Activated CD8-positive, alpha-beta T cell treated with anti-CD3 and anti-CD28 coated beads, Interleukin-2, amount 10 ng/mL, durations not matched to agents 7 days and 5 days (primary cell): ENCODE results near the gene NOX4. TPM values are rescaled to one million over a fixed set of nuclear protein-coding genes. Genes with fewer than 3 reads are reported as not detected.
"Not testable (repeated sequence)": the region's sequence is repeated elsewhere in the genome, so short reads cannot be mapped to it uniquely, and the experiment has no call there.

Experiments
- ATAC-seq: fragments of 150-1000 bp; cut with Tn5 transposase; one replicate; pipeline ENCODE4 v1.10.0; 2021; ENCODE audit warnings: moderate library complexity
- CTCF ChIA-PET: fragments of 350-600 bp; sonication (Branson Sonifier 250); formaldehyde crosslinking; loops from one replicate; lab custom pipeline; 2021; ENCODE audit warnings: antibody characterized with exemption; lab: Charles Lee
- POLR2A ChIA-PET: fragments of 350-600 bp; sonication (Branson Sonifier 250); formaldehyde crosslinking; loops from one replicate; lab custom pipeline; 2021; ENCODE audit warnings: antibody characterized with exemption; lab: Charles Lee
- DNase-seq: peaks from one replicate; pipeline ENCODE4 v3.0.0-alpha.2; 2020
- H3K27ac Mint-ChIP-seq: one replicate; pipeline ENCODE4 v1.8.0; 2021; ENCODE audit warnings: mild to moderate bottlenecking, mixed read lengths
- H3K27me3 Mint-ChIP-seq: one replicate; pipeline ENCODE4 v1.8.0; 2021; ENCODE audit warnings: low read depth, mixed read lengths
- H3K36me3 Mint-ChIP-seq: one replicate; pipeline ENCODE4 v1.8.0; 2021; ENCODE audit warnings: low read depth, mixed read lengths
- H3K4me1 Mint-ChIP-seq: one replicate; pipeline ENCODE4 v1.8.0; 2021; ENCODE audit warnings: low read depth, mixed read lengths
- H3K4me3 Mint-ChIP-seq: one replicate; pipeline ENCODE4 v1.8.0; 2021; ENCODE audit warnings: mild to moderate bottlenecking, mixed read lengths
- H3K9me3 Mint-ChIP-seq: one replicate; pipeline ENCODE4 v1.8.0; 2022; ENCODE audit warnings: mixed read lengths; ENCODE audit not compliant: insufficient read depth
- total RNA-seq, 2 experiments: library from RNA; stranded (reverse); gene quantifications; one replicate each; pipeline ENCODE4 v1.2.3, GENCODE V29; 2021

NOX4 gene
- total RNA-seq, 2 experiments from 2014 or later: not detected

- DNase-seq, H3K9me3 Mint-ChIP-seq, H3K4me3 Mint-ChIP-seq, H3K27ac Mint-ChIP-seq, H3K27me3 Mint-ChIP-seq, CTCF ChIA-PET, H3K36me3 Mint-ChIP-seq, POLR2A ChIA-PET, ATAC-seq, H3K4me1 Mint-ChIP-seq: not testable (repeated sequence)
These were observed 210.0 kb downstream of the NOX4 start for GRCh38 chr11:89281032-89281677.

- H3K9me3 Mint-ChIP-seq: no peaks in the 10 kb centered on the region
- ChIA-PET CTCF (no interaction called here), POLR2A (no interaction called here)
- H3K27me3 Mint-ChIP-seq: no peaks in the 10 kb centered on the region
- ATAC-seq: no peak
- H3K36me3 Mint-ChIP-seq: no peaks in the 10 kb centered on the region
- H3K27ac Mint-ChIP-seq: no peak overlapping the region
- H3K4me3 Mint-ChIP-seq: no peak overlapping the region
- H3K4me1 Mint-ChIP-seq: no peaks in the 10 kb centered on the region
- DNase-seq: no peak
These were observed 212.0 kb downstream of the NOX4 start for GRCh38 chr11:89279176-89279575.

GRCh38 chr11:89275966-89276365, 215.2 kb downstream of the NOX4 start:
- Mint-ChIP-seq H3K27me3 (no peaks in the 10 kb centered on the region), H3K4me1 (no peaks in the 10 kb centered on the region), H3K36me3 (no peaks in the 10 kb centered on the region), H3K4me3 (no peak overlapping the region), H3K9me3 (no peaks in the 10 kb centered on the region), H3K27ac (no peak overlapping the region)
- ChIA-PET POLR2A (no interaction called here), CTCF (no interaction called here)
- no peak for DNase-seq
- no peak for ATAC-seq

Other genes starting within 250 kb of the NOX4 start
- gene TRIM77, start 218.9 kb upstream of the NOX4 start, total RNA-seq: not detected